Activated naive CD8-positive, alpha-beta T cell (primary cell): Measurements from ENCODE around the gene EDARADD.

ENCODE experiments used
- H3K27ac Mint-ChIP-seq: one replicate; pipeline ENCODE4 v1.8.0; 2021; ENCODE audit warnings: mixed read lengths
- H3K27me3 Mint-ChIP-seq: one replicate; pipeline ENCODE4 v1.8.0; 2021; ENCODE audit warnings: mixed read lengths
- H3K36me3 Mint-ChIP-seq: one replicate; pipeline ENCODE4 v1.8.0; 2021; ENCODE audit warnings: mixed read lengths
- H3K4me1 Mint-ChIP-seq: one replicate; pipeline ENCODE4 v1.8.0; 2021; ENCODE audit warnings: low read depth, mixed read lengths
- H3K4me3 Mint-ChIP-seq: one replicate; pipeline ENCODE4 v1.8.0; 2021; ENCODE audit warnings: mild to moderate bottlenecking, mixed read lengths
- H3K9me3 Mint-ChIP-seq: one replicate; pipeline ENCODE4 v1.8.0; 2021; ENCODE audit warnings: low read depth, mixed read lengths

Gene EDARADD

DNA sequence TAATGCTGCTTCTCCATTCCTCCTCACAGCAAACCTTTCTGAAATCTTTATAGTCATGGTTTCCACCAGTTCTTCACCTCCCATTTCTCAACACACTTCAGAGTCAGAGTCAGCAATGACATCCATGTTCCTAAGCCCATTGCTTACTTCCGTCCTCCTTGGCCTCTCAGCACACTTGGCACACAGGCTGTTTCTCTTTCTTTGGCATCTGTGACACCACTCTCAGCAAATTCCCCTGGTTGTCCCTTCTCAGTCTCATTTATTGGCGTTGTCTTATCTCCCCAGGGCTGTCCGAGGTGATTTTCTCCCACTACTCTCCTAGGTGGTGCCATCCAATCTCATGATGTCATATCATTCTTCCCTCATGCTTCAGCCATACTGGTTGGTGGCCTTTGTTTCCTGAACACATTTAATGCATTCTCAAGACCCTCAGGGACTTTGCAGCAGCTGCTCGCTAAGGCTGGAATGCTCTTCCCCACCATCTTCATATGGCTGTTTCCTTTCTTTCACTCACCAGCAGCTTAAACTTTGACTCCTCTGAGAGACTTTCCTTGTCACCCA, 126.4 kb downstream of the EDARADD start:
- H3K27me3 Mint-ChIP-seq: no peaks in the 10 kb centered on the region
- peaks cover 34% of the 10 kb centered on the region for H3K4me1 Mint-ChIP-seq
- no peak overlapping the region for H3K4me3 Mint-ChIP-seq
- H3K36me3 Mint-ChIP-seq: no peaks in the 10 kb centered on the region
- no peaks in the 10 kb centered on the region for H3K9me3 Mint-ChIP-seq
- H3K27ac Mint-ChIP-seq: no peak overlapping the region

- H3K4me1 Mint-ChIP-seq: peaks cover 26% of the 10 kb centered on the region
- no peaks in the 10 kb centered on the region for H3K9me3 Mint-ChIP-seq
- H3K27me3 Mint-ChIP-seq: no peaks in the 10 kb centered on the region
- peak overlapping the region; percentile 94 for H3K4me3 Mint-ChIP-seq
- H3K27ac Mint-ChIP-seq: peak overlapping the region; percentile 98
- H3K36me3 Mint-ChIP-seq: peaks cover 3% of the 10 kb centered on the region
Measured at GRCh38 chr1:236522937-236523703, 129.0 kb downstream of the EDARADD start.

DNA sequence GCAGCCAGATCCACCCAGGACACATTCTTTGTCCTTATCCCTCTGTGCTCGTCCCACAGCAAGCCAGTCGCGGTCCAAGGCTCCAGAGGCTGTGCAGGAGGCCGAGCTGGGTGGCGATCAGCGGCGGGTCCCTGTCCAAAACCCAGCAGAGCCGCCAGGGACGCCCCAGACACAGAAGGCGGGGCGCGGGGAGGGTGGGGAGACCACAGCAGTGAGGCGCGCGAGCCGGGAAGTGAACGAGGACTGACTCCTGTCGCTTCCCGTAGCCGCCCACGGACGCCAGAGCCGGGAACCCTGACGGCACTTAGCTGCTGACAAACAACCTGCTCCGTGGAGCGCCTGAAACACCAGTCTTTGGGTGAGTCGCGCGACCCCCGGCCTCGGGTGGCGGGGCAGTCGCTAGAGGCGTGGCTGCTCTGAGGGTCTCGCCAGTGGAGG, 129.6 kb downstream of the EDARADD start, which contains the start of gene LGALS8:
TSS of gene LGALS8 (plus strand) at position 279 of the 438 bp plus-strand sequence. CDS start 2,089 bp downstream, outside the sequence.
- Mint-ChIP-seq H3K36me3 (peaks cover 3% of the 10 kb centered on the region), H3K4me1 (peaks cover 26% of the 10 kb centered on the region), H3K27me3 (no peaks in the 10 kb centered on the region), H3K27ac (peak within 1 kb of the TSS; percentile 98), H3K4me3 (peak within 1 kb of the TSS; percentile 94), H3K9me3 (no peaks in the 10 kb centered on the region)

DNA sequence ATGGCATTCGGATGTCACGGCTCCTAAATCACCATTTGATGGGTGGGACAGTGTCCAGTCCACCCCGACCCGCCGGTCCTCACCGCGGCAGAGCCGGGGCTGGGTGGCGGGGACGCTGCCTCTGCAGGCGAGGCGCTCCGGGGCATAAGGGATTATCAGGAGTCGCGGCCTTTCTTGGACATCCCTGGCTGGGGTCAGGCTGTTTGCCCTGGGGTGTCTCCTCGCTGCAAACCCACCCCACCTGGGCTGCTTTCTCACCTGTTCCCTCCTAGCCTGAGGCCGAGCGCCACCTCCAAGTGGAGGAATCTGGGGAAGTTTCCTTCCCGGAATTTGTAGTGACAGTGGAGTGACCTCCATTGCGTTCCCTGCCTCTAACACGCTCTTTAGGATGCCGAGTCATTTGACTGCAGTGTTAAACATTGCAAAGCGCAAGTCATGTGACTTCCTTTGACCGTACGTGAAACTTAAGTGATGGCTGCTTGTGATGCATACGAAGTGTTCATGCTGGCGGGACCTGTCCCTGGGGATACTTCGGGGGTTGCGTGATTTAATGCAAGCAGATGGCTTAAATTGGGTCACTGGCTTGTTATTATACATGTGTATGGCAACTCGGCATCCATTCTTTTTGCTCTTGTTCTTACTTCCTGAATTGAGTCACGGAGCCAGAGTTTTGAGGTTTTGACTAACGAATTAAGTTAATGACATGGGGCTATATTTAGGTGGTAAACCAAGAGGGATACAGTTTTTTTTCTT, 130.2 kb downstream of the EDARADD start:
- H3K36me3 Mint-ChIP-seq: peaks cover 3% of the 10 kb centered on the region
- peaks cover 30% of the 10 kb centered on the region for H3K4me1 Mint-ChIP-seq
- peak overlapping the region; percentile 94 for H3K4me3 Mint-ChIP-seq
- H3K27ac Mint-ChIP-seq: peak overlapping the region; percentile 98
- no peaks in the 10 kb centered on the region for H3K9me3 Mint-ChIP-seq
- H3K27me3 Mint-ChIP-seq: no peaks in the 10 kb centered on the region

DNA sequence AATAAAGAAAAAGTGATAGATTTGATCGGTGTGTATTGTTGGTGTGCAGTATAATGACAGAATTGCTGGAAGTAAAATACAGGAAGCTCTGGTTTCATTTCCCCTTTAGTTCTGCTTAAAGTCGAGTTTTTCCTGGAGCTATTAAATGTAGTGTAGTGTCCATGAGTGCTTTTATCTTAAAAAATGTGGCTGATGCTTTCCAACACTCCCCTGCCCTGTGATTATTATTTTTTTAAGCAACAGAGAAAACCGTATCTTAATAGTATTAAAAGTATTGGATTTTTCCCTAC, 130.8 kb downstream of the EDARADD start:
- no peaks in the 10 kb centered on the region for H3K27me3 Mint-ChIP-seq
- H3K27ac Mint-ChIP-seq: peak overlapping the region; percentile 98
- H3K4me1 Mint-ChIP-seq: peaks cover 30% of the 10 kb centered on the region
- peak overlapping the region; percentile 94 for H3K4me3 Mint-ChIP-seq
- H3K9me3 Mint-ChIP-seq: no peaks in the 10 kb centered on the region
- peaks cover 3% of the 10 kb centered on the region for H3K36me3 Mint-ChIP-seq

DNA sequence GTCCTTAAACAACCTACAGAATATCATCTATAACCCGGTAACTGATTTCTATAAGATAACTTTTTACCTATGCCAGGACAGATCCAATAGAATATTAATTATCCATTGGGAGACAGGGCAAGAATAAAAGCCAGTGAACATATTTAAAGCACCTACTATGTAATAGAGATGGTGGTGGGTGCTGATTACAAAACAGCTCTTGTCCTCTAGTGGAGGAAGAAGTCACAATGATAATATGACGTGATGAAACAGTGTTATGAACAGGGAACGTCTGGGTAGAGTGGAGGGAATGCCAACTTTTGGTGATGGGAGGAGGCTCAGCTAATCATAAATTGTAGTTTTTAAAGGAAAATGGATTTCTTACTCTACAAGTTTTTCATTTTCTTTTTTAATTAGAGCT, 132.0 kb downstream of the EDARADD start:
- Mint-ChIP-seq H3K36me3 (peaks cover 3% of the 10 kb centered on the region), H3K4me1 (peaks cover 39% of the 10 kb centered on the region), H3K9me3 (no peaks in the 10 kb centered on the region), H3K27ac (peak overlapping the region; percentile 51), H3K4me3 (no peak overlapping the region), H3K27me3 (no peaks in the 10 kb centered on the region)

DNA sequence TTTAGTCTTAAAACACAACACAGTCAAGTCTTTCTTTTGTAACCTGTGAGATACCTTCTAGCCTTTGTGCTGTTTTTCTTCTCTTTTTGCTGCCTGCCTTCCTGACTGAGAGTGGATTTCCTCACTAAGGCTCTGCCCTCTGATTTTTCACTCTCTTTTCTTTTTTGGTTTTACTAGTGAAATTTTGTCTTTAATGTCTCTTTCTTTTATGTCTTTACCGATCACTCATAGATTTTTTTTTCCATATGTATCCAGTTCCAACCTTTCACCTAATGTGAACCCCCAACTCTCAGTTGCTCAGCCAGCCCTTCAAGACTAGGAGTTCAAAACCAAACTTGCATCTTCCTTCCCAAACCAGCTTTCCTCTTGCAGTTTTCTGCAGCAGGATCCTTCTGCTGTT, 136.2 kb downstream of the EDARADD start:
- Mint-ChIP-seq H3K27ac (no peak overlapping the region), H3K4me1 (peaks cover 52% of the 10 kb centered on the region), H3K27me3 (no peaks in the 10 kb centered on the region), H3K36me3 (peaks cover 9% of the 10 kb centered on the region), H3K4me3 (no peak overlapping the region), H3K9me3 (no peaks in the 10 kb centered on the region)

DNA sequence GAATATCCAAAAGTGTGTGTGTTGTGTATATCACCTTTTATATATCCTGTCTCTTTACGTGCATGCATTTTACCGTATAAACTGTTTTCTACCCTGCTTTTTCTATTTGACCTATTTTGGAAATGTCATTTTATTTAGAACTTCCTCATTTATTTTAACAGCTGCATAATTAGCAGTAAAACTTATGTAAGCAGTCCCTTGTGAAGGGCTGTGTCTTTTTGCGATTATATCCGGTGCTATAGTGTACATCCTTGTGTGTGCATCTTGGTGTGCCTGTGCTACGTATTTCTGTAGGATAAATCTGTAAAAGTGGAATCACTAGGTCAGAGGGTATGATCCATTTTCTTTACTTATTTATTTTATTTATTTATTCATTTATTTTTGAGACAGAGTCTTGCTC, 136.9 kb downstream of the EDARADD start:
- Mint-ChIP-seq H3K9me3 (no peaks in the 10 kb centered on the region), H3K4me1 (peaks cover 54% of the 10 kb centered on the region), H3K36me3 (peaks cover 9% of the 10 kb centered on the region), H3K27me3 (no peaks in the 10 kb centered on the region), H3K4me3 (no peak overlapping the region), H3K27ac (no peak overlapping the region)

GRCh38 chr1:236532850-236533249, 138.8 kb downstream of the EDARADD start:
- H3K27me3 Mint-ChIP-seq: no peaks in the 10 kb centered on the region
- peaks cover 48% of the 10 kb centered on the region for H3K4me1 Mint-ChIP-seq
- H3K36me3 Mint-ChIP-seq: peaks cover 6% of the 10 kb centered on the region
- H3K27ac Mint-ChIP-seq: peak overlapping the region; percentile 23
- H3K4me3 Mint-ChIP-seq: no peak overlapping the region
- no peaks in the 10 kb centered on the region for H3K9me3 Mint-ChIP-seq

GRCh38 chr1:236534151-236534651, 140.1 kb downstream of the EDARADD start:
- H3K36me3 Mint-ChIP-seq: peaks cover 6% of the 10 kb centered on the region
- H3K27ac Mint-ChIP-seq: peak overlapping the region; percentile 90
- H3K9me3 Mint-ChIP-seq: no peaks in the 10 kb centered on the region
- H3K4me1 Mint-ChIP-seq: peaks cover 44% of the 10 kb centered on the region
- H3K27me3 Mint-ChIP-seq: no peaks in the 10 kb centered on the region
- H3K4me3 Mint-ChIP-seq: peak overlapping the region; percentile 52
